ENCODE data around the gene GID8.

The GID8 gene

GRCh38 chr20:62944184-62944583 is 6.2 kb downstream of the GID8 start:
- DNase-seq (ENCODE audit: low read depth) = no peak

GRCh38 chr20:62944746-62945145 is 6.8 kb downstream of the GID8 start:
- no peak for DNase-seq (ENCODE audit: low read depth)

- no peak for DNase-seq (ENCODE audit: low read depth)
Measured at GRCh38 chr20:62945771-62946339, 7.9 kb downstream of the GID8 start.

- DNase-seq (ENCODE audit: low read depth) = no peak
Measured at GRCh38 chr20:62946918-62947317, 9.0 kb downstream of the GID8 start.

- DNase-seq (ENCODE audit: low read depth) = no peak
Measured at GRCh38 chr20:62947532-62948300, 9.8 kb downstream of the GID8 start.

GRCh38 chr20:62949153-62949821 is 11.3 kb downstream of the GID8 start:
- DNase-seq (ENCODE audit: low read depth) = no peak

GRCh38 chr20:62949962-62950361 is 12.0 kb downstream of the GID8 start:
- no peak for DNase-seq (ENCODE audit: low read depth)

- no peak for DNase-seq (ENCODE audit: low read depth)
Measured at GRCh38 chr20:62950741-62951140, 12.8 kb downstream of the GID8 start.

- DNase-seq (ENCODE audit: low read depth) = no peak
Measured at GRCh38 chr20:62951143-62951895, 13.4 kb downstream of the GID8 start.

- no peak for DNase-seq (ENCODE audit: low read depth)
Measured at GRCh38 chr20:62951896-62952372, 14.0 kb downstream of the GID8 start.

- DNase-seq (ENCODE audit: low read depth) = peak; percentile 60
Measured at GRCh38 chr20:62952373-62952967, 14.5 kb downstream of the GID8 start, which contains the start of gene SLC17A9. TSS of gene SLC17A9 (plus strand) at chr20:62952709. CDS start at chr20:62952831, 122 bp downstream.

GRCh38 chr20:62952968-62953838 is 15.3 kb downstream of the GID8 start:
- DNase-seq (ENCODE audit: low read depth) = no peak

- peak; percentile 38 for DNase-seq (ENCODE audit: low read depth)
Measured at GRCh38 chr20:62953839-62954703, 16.1 kb downstream of the GID8 start.

GRCh38 chr20:62955519-62956386 is 17.8 kb downstream of the GID8 start:
- DNase-seq (ENCODE audit: low read depth) = no peak

GRCh38 chr20:62956387-62957135 is 18.6 kb downstream of the GID8 start:
- DNase-seq (ENCODE audit: low read depth) = no peak

GRCh38 chr20:62957136-62958117 is 19.5 kb downstream of the GID8 start:
- no peak for DNase-seq (ENCODE audit: low read depth)
